Type B pancreatic cell (in vitro differentiated cells): ENCODE measurements around the gene FXYD1. TPM values are rescaled to one million over a fixed set of nuclear protein-coding genes. Genes with fewer than 3 reads are reported as not detected.
"Not testable (repeated sequence)": the region's sequence is repeated elsewhere in the genome, so short reads cannot be mapped to it uniquely, and the experiment has no call there.

Experiments used
- DNase-seq: peaks from one replicate; pipeline ENCODE4 v3.0.0; 2021; ENCODE audit warnings: mixed read lengths; ENCODE audit not compliant: unreplicated experiment; ENCODE audit errors: extremely low spot score
- H3K27ac Mint-ChIP-seq: 2 replicates; pipeline ENCODE4 v1.8.0; 2021; ENCODE audit warnings: mild to moderate bottlenecking, mixed read lengths
- H3K27me3 Mint-ChIP-seq: 2 replicates; pipeline ENCODE4 v1.8.0; 2021; ENCODE audit warnings: mixed read lengths
- H3K36me3 Mint-ChIP-seq: 2 replicates; pipeline ENCODE4 v1.8.0; 2021; ENCODE audit warnings: mixed read lengths
- H3K4me1 Mint-ChIP-seq: one replicate; pipeline ENCODE4 v1.8.0; 2021; ENCODE audit warnings: mixed read lengths; ENCODE audit not compliant: unreplicated experiment
- H3K4me3 Mint-ChIP-seq: 2 replicates; pipeline ENCODE4 v1.8.0; 2021; ENCODE audit warnings: mild to moderate bottlenecking, mixed read lengths
- H3K9me3 Mint-ChIP-seq: 2 replicates; pipeline ENCODE4 v1.8.0; 2021; ENCODE audit warnings: mixed read lengths
- CTCF ChIP-seq: fragments of 200-600 bp; sonication (generic); conservative IDR thresholded peaks from 2 replicates; pipeline ENCODE4 v1.5.0; 2021; ENCODE audit warnings: antibody characterized with exemption, mild to moderate bottlenecking
- total RNA-seq: library from RNA; stranded (reverse); gene quantifications from 2 replicates; pipeline ENCODE4 v1.2.1, GENCODE V29; 2021; ENCODE audit warnings: low replicate concordance

FXYD1 gene
- total RNA-seq, 1 donor from 2014 or later, result 5.3 TPM

GRCh38 chr19:35151273-35152065 lies 12.8 kb downstream of the FXYD1 start:
- Mint-ChIP-seq H3K4me1 (peaks cover 11% of the 10 kb centered on the region), H3K9me3 (no peaks in the 10 kb centered on the region), H3K27me3 (peaks cover 74% of the 10 kb centered on the region), H3K4me3 (no peak overlapping the region), H3K36me3 (no peaks in the 10 kb centered on the region), H3K27ac (no peak overlapping the region)
- no peak for TF ChIP-seq CTCF
- DNase-seq, result no peak

- H3K27ac Mint-ChIP-seq, result not testable (repeated sequence)
- peaks cover 11% of the 10 kb centered on the region for H3K4me1 Mint-ChIP-seq
Observed at GRCh38 chr19:35153129-35153522, 14.5 kb downstream of the FXYD1 start.

GRCh38 chr19:35153701-35154524 lies 15.3 kb downstream of the FXYD1 start:
- H3K36me3 Mint-ChIP-seq, result no peaks in the 10 kb centered on the region
- H3K27me3 Mint-ChIP-seq, result peaks cover 89% of the 10 kb centered on the region
- H3K4me3 Mint-ChIP-seq, result peak overlapping the region; percentile 92
- peak; percentile 79 for TF ChIP-seq CTCF
- no peak for DNase-seq
- H3K27ac Mint-ChIP-seq, result peak overlapping the region; percentile 88
- no peaks in the 10 kb centered on the region for H3K9me3 Mint-ChIP-seq
- peaks cover 11% of the 10 kb centered on the region for H3K4me1 Mint-ChIP-seq

More at GRCh38 chr19:35153129-35153522, 14.5 kb downstream of the FXYD1 start:
- H3K4me3 Mint-ChIP-seq, result peak overlapping the region; percentile 64
- H3K27me3 Mint-ChIP-seq, result peaks cover 82% of the 10 kb centered on the region
- DNase-seq, H3K9me3 Mint-ChIP-seq, H3K36me3 Mint-ChIP-seq: not testable (repeated sequence)

GRCh38 chr19:35154525-35155406 lies 16.1 kb downstream of the FXYD1 start, which contains the start of gene FXYD5:
Gene FXYD5, plus strand, starts transcription at chr19:35154735. Its CDS starts 816 bp downstream, at chr19:35155551.
- Mint-ChIP-seq H3K36me3 (no peaks in the 10 kb centered on the region), H3K4me1 (peaks cover 11% of the 10 kb centered on the region), H3K27ac (peak within 1 kb of the TSS; percentile 88), H3K27me3 (peaks cover 89% of the 10 kb centered on the region), H3K4me3 (peak within 1 kb of the TSS; percentile 92), H3K9me3 (no peaks in the 10 kb centered on the region)
- no peak for DNase-seq
- peak; percentile 44 for TF ChIP-seq CTCF

- H3K27ac Mint-ChIP-seq, result no peak overlapping the region
- no peaks in the 10 kb centered on the region for H3K36me3 Mint-ChIP-seq
- H3K27me3 Mint-ChIP-seq, result peaks cover 85% of the 10 kb centered on the region
- peak overlapping the region; percentile 92 for H3K4me3 Mint-ChIP-seq
- TF ChIP-seq CTCF, result no peak
- H3K4me1 Mint-ChIP-seq, result peaks cover 11% of the 10 kb centered on the region
- DNase-seq, result no peak
- no peaks in the 10 kb centered on the region for H3K9me3 Mint-ChIP-seq
Observed at GRCh38 chr19:35155441-35155840, 16.8 kb downstream of the FXYD1 start.
